Activated T-cell treated with anti-CD3 and anti-CD28 coated beads, Interleukin-2, amount 50 U/mL, for 24 hours (primary cell): Measurements from ENCODE around the gene SPIRE1.

Experiments
- DNase-seq: peaks from one replicate; pipeline ENCODE4 v3.0.0-alpha.2; 2020
- H3K27ac Mint-ChIP-seq: 2 replicates; pipeline ENCODE4 v1.8.0; 2020; ENCODE audit warnings: mild to moderate bottlenecking, mixed read lengths
- H3K27me3 Mint-ChIP-seq: 2 replicates; pipeline ENCODE4 v1.8.0; 2020; ENCODE audit warnings: mixed read lengths
- H3K36me3 Mint-ChIP-seq: 2 replicates; pipeline ENCODE4 v1.8.0; 2020; ENCODE audit warnings: low read depth, mixed read lengths
- H3K4me1 Mint-ChIP-seq: 2 replicates; pipeline ENCODE4 v1.8.0; 2020; ENCODE audit warnings: low read depth, mixed read lengths
- H3K4me3 Mint-ChIP-seq: 2 replicates; pipeline ENCODE4 v1.8.0; 2020; ENCODE audit warnings: mild to moderate bottlenecking, moderate library complexity, mixed read lengths
- H3K9me3 Mint-ChIP-seq: 2 replicates; pipeline ENCODE4 v1.8.0; 2020; ENCODE audit warnings: mixed read lengths

SPIRE1 gene

DNA sequence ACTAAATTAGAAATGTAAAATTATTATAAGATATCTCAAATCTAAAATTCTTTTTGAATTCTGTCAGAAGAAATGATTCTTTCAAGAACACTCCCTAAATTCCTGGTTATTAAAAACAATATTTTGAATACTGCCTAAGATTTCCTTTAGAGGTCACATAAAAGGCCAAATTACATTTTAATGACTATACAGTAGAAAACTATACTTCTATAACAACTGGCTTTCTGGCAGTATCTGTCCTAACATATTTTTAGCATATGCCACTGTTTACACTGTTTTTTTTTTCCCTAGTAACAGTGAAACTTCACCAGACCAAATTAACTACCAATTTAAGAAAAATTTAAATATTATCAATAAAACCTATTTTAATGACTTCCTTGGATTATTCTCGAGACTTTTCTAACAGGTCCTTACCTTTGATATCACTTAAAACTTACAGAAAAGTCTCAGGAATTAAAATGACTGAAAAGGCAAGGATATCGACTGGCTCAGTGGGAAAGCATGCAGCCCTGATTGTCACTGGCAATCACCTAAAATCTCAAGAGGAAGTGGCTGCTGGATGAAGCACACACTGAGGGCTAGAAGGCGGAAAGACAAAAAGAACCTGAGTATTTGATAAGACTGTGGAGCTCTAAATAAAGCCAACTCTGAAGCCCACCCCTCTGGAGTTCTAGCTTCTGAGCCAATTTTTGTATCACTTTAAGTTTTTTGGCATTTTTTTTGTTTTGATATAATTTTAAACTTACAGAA lies 59.6 kb downstream of the SPIRE1 start:
- H3K4me3 Mint-ChIP-seq = no peak overlapping the region
- no peaks in the 10 kb centered on the region for H3K9me3 Mint-ChIP-seq
- no peak for DNase-seq
- peaks cover 17% of the 10 kb centered on the region for H3K4me1 Mint-ChIP-seq
- no peaks in the 10 kb centered on the region for H3K27me3 Mint-ChIP-seq
- no peak overlapping the region for H3K27ac Mint-ChIP-seq
- H3K36me3 Mint-ChIP-seq = no peaks in the 10 kb centered on the region

- Mint-ChIP-seq H3K27me3 (no peaks in the 10 kb centered on the region), H3K27ac (no peak overlapping the region), H3K4me1 (peaks cover 17% of the 10 kb centered on the region), H3K4me3 (no peak overlapping the region), H3K36me3 (no peaks in the 10 kb centered on the region), H3K9me3 (no peaks in the 10 kb centered on the region)
- DNase-seq = no peak
Measured at GRCh38 chr18:12597760-12598159, 60.1 kb downstream of the SPIRE1 start.

- Mint-ChIP-seq H3K27ac (no peak overlapping the region), H3K36me3 (no peaks in the 10 kb centered on the region), H3K9me3 (no peaks in the 10 kb centered on the region), H3K4me3 (no peak overlapping the region), H3K4me1 (peaks cover 16% of the 10 kb centered on the region), H3K27me3 (no peaks in the 10 kb centered on the region)
- no peak for DNase-seq
Measured at GRCh38 chr18:12595571-12596255, 62.2 kb downstream of the SPIRE1 start.

GRCh38 chr18:12593866-12594265 lies 64.0 kb downstream of the SPIRE1 start:
- Mint-ChIP-seq H3K9me3 (no peaks in the 10 kb centered on the region), H3K27ac (no peak overlapping the region), H3K27me3 (no peaks in the 10 kb centered on the region), H3K4me3 (no peak overlapping the region), H3K4me1 (peaks cover 16% of the 10 kb centered on the region), H3K36me3 (no peaks in the 10 kb centered on the region)
- DNase-seq = no peak

GRCh38 chr18:12592597-12593127 lies 65.2 kb downstream of the SPIRE1 start:
- H3K36me3 Mint-ChIP-seq = no peaks in the 10 kb centered on the region

DNA sequence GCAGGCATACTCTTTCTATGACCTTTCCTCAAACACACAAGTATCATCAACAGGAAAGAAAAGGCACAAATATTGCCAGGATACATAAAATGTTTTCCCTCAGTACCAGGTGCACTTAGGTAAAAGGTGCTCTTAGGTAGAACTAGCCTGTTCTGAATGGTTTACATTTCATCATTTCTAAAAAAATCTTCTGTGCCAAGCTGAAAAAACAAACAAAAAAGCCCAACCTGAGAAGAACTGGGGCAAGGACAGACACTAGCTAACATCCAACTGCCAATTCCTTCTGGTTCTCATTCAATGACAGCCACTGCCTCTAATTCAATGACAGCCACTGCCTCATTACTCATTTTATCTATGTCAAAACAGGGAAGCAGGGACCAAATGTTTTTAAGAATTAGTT lies 68.5 kb downstream of the SPIRE1 start:
- Mint-ChIP-seq H3K27ac (no peak overlapping the region), H3K27me3 (no peaks in the 10 kb centered on the region)
- no peak for DNase-seq

More at GRCh38 chr18:12592597-12593127, 65.2 kb downstream of the SPIRE1 start:
- DNase-seq = no peak
- H3K9me3 Mint-ChIP-seq = no peaks in the 10 kb centered on the region
- H3K27ac Mint-ChIP-seq = no peak overlapping the region
- no peak overlapping the region for H3K4me3 Mint-ChIP-seq
- H3K27me3 Mint-ChIP-seq = no peaks in the 10 kb centered on the region
- H3K4me1 Mint-ChIP-seq = peaks cover 12% of the 10 kb centered on the region

DNA sequence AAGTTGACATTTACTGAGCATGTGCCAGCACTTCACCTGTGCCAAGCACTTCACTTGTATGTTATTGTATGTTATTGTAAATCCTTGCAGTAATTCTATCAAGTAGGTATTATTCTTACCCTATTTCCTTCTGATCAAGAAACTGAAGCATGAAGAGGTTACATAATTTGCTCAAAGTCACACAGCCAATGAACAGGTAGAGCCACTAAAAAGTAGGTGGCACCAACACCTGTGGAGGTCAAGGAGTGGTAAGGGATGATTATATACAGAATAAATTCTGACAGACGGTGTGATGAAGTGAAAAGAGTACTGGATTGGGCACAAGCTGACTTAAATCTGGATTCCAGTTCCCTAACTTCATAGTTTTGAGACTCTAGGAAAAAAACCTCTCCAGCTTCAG lies 71.0 kb downstream of the SPIRE1 start:
- H3K27ac Mint-ChIP-seq = no peak overlapping the region
- no peaks in the 10 kb centered on the region for H3K27me3 Mint-ChIP-seq

More for the DNA sequence above, 68.5 kb downstream of the SPIRE1 start:
- Mint-ChIP-seq H3K9me3 (no peaks in the 10 kb centered on the region), H3K4me1 (no peaks in the 10 kb centered on the region), H3K4me3 (no peak overlapping the region), H3K36me3 (no peaks in the 10 kb centered on the region)

DNA sequence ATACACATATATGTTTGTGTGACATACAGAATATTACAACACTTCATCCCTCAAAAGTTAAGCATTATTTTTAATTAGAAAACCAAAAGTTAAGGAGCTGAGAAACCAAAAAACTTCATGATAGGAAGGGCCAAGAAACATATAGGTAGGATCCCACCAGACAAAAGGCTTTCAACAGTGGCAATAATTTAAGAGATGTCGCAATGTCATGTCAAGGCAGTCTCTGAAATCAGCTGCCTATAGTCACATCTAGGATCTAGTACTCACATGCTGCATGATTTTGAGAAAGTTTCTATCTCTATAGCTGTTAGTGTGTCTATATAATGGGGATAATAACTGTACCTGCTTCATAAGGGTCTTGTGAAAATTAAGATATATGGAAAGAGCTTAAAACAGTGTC lies 72.7 kb downstream of the SPIRE1 start:
- DNase-seq = no peak
- Mint-ChIP-seq H3K27ac (no peak overlapping the region), H3K4me3 (no peak overlapping the region), H3K9me3 (no peaks in the 10 kb centered on the region), H3K4me1 (no peaks in the 10 kb centered on the region), H3K27me3 (no peaks in the 10 kb centered on the region), H3K36me3 (no peaks in the 10 kb centered on the region)

More for the DNA sequence above, 71.0 kb downstream of the SPIRE1 start:
- DNase-seq = no peak
- Mint-ChIP-seq H3K9me3 (no peaks in the 10 kb centered on the region), H3K4me1 (no peaks in the 10 kb centered on the region), H3K36me3 (no peaks in the 10 kb centered on the region), H3K4me3 (no peak overlapping the region)

DNA sequence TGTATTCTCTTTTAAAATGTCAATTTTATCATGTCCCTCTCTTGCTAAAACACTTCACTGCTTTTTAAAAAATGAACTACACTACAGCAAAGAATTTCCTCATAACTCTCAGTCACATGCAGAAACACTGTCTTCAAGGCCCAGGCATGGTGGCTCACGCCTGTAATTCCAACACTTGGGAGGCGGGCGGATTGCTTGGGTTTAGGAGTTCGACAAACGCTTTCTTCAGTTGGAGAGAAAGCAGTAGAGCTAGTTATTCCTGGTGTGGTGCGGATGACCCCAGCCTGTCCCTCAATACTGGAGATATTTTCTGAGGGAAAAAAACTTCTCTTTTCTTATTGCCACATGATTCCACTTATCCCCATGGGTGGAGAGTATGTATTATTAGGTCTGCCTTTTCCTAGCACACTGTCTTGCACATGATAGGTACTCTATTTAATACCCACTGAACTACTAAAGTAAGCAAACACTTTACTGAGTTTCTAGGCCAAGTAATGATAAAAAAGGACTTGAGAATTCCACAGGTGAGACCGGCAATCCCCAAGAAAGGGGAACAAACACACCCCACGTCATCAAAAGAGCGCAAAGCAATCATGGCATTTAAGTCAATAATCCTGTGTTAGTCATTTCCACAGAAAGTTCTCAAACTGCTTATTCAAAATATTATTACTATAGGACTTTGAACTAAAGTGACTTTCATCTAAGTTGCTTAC lies 77.1 kb downstream of the SPIRE1 start:
- Mint-ChIP-seq H3K4me1 (no peaks in the 10 kb centered on the region), H3K36me3 (no peaks in the 10 kb centered on the region), H3K9me3 (no peaks in the 10 kb centered on the region), H3K27me3 (no peaks in the 10 kb centered on the region), H3K4me3 (no peak overlapping the region), H3K27ac (no peak overlapping the region)
- no peak for DNase-seq

GRCh38 chr18:12579775-12580174 lies 78.1 kb downstream of the SPIRE1 start:
- H3K27me3 Mint-ChIP-seq = no peaks in the 10 kb centered on the region
- no peaks in the 10 kb centered on the region for H3K36me3 Mint-ChIP-seq
- no peaks in the 10 kb centered on the region for H3K9me3 Mint-ChIP-seq
- DNase-seq = no peak
- H3K4me3 Mint-ChIP-seq = no peak overlapping the region
- no peak overlapping the region for H3K27ac Mint-ChIP-seq
- no peaks in the 10 kb centered on the region for H3K4me1 Mint-ChIP-seq

DNA sequence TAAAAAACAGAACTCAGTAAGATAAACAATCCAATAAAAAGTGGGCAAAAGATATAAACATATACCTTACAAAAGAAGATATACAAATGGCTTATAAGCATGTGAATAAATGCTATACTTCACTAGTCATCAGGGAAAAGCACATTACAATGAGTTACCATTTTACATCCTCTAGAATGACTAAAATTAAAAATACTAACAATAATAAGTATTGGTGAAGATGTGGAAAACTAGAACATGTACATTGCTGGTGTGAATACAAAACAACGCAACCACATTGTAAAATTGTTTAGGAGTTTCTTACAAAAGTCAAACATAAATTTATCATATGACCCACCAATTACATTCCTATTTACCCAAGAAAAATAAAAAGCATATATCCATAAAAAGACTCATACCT lies 80.1 kb downstream of the SPIRE1 start:
- Mint-ChIP-seq H3K27me3 (no peaks in the 10 kb centered on the region), H3K4me3 (no peak overlapping the region), H3K27ac (no peak overlapping the region), H3K36me3 (no peaks in the 10 kb centered on the region), H3K4me1 (no peaks in the 10 kb centered on the region), H3K9me3 (no peaks in the 10 kb centered on the region)
- DNase-seq = no peak

DNA sequence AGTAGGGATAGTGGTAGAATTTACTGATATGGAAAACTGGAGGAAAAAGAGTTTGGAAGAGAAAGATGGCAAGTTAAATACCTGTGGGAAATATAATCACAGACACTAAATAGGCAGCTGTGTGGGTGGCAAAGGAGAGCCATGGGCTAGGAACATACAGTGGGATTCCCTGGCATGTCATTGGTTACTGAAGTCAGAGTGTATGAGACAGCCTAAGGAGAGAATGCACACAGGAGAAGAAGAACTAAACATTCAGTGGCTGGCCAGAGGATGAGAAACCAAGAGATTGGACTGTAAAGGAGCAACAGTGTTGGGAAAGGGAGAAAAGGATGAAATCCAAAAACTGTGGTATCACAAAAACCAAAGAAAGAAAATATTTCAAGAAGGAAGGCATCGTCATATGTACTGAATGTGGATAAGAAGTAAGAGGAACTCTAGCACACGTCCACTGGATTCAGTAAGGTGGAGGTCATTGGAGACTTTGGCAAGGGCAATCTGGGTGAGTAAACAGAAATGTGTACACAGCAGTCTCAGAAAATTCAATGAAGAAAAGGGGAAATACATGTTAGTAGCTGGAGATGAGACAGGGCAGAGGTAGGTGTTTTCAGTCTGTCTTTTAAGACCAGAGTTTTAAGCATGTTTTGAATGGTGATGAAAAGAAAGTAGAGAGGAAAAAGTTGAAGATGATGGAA lies 83.3 kb downstream of the SPIRE1 start:
- Mint-ChIP-seq H3K9me3 (no peaks in the 10 kb centered on the region), H3K36me3 (no peaks in the 10 kb centered on the region), H3K27ac (no peak overlapping the region), H3K4me3 (no peak overlapping the region), H3K27me3 (peaks cover 4% of the 10 kb centered on the region), H3K4me1 (no peaks in the 10 kb centered on the region)
- DNase-seq = no peak

DNA sequence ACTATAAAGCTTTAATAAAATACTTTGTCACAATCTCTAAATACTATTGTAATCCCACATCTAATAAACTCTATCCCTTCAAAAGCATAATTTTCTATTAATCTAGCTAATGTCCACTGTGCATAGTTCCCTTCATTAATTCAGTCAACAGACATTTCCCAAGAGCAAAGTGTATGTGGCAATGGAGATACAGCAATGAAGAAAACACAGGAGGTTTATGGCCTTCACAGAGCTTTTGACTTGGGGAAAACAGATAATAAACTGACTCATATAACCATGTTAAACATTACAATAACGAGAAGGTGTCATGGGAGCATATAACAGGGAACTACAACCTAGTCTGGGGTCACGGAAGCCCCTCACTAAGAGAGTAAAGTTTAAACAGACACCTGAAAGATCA lies 86.3 kb downstream of the SPIRE1 start:
- no peak for DNase-seq
- Mint-ChIP-seq H3K4me1 (no peaks in the 10 kb centered on the region), H3K9me3 (no peaks in the 10 kb centered on the region), H3K27me3 (peaks cover 8% of the 10 kb centered on the region), H3K36me3 (no peaks in the 10 kb centered on the region), H3K27ac (no peak overlapping the region), H3K4me3 (no peak overlapping the region)

GRCh38 chr18:12569791-12570190 lies 88.1 kb downstream of the SPIRE1 start:
- no peak overlapping the region for H3K4me3 Mint-ChIP-seq
- H3K9me3 Mint-ChIP-seq = no peaks in the 10 kb centered on the region
- DNase-seq = no peak
- peaks cover 10% of the 10 kb centered on the region for H3K27me3 Mint-ChIP-seq
- H3K4me1 Mint-ChIP-seq = no peaks in the 10 kb centered on the region
- no peaks in the 10 kb centered on the region for H3K36me3 Mint-ChIP-seq
- H3K27ac Mint-ChIP-seq = no peak overlapping the region
